IMR-90 (cell line): ENCODE results near the gene MTMR4. TPM values are rescaled to one million over a fixed set of nuclear protein-coding genes. Genes with fewer than 3 reads are reported as not detected.

ENCODE experiments used
- ATAC-seq: fragments of 200-7000 bp; cut with Tn5 transposase; 2 replicates; pipeline ENCODE4 v1.9.1; 2020; ENCODE audit warnings: low read depth, mild to moderate bottlenecking, moderate library complexity
- BruUV-seq: library from RNA; stranded (reverse); fragments of 400-500 nt; replicated peaks from 2 replicates; lab custom pipeline; 2021; lab: Mats Ljungman, UMichigan
- CTCF ChIA-PET: fragments of 300-600 bp; formaldehyde crosslinking; extraction: SDS; loops from one replicate; lab custom pipeline; 2021; ENCODE audit warnings: antibody characterized with exemption; lab: Yijun Ruan, JAX
- POLR2A ChIA-PET: fragments of 300-600 bp; sonication (Branson Sonifier 250); formaldehyde crosslinking; loops from one replicate; lab custom pipeline; 2022; ENCODE audit warnings: antibody characterized with exemption; ENCODE audit not compliant: unreplicated experiment; lab: Charles Lee
- DNase-seq: peaks from one replicate; pipeline ENCODE4 v3.0.0; 2013
- H2AFZ ChIP-seq: replicated peaks from 2 replicates; pipeline ENCODE3; 2013; ENCODE audit warnings: low read length, mild to moderate bottlenecking; ENCODE audit not compliant: poor library complexity
- H2AK5ac ChIP-seq: 2 replicates; pipeline ENCODE4 v1.6.1; 2013; ENCODE audit warnings: low read depth, low read length, inconsistent platforms
- H2AK9ac ChIP-seq: replicated peaks from 2 replicates; pipeline ENCODE3; 2013; ENCODE audit warnings: mild to moderate bottlenecking, low read depth, low read length, moderate library complexity; ENCODE audit not compliant: poor library complexity
- H2BK120ac ChIP-seq: 2 replicates; pipeline ENCODE4 v1.6.1; 2013; ENCODE audit warnings: low read depth, low read length, inconsistent platforms
- H2BK15ac ChIP-seq: 3 replicates; pipeline ENCODE4 v1.6.1; 2013; ENCODE audit warnings: low read depth, low read length, inconsistent platforms
- H2BK20ac ChIP-seq: 2 replicates; pipeline ENCODE4 v1.6.1; 2013; ENCODE audit warnings: low read depth, mild to moderate bottlenecking, inconsistent platforms, low read length, moderate library complexity
- H2BK5ac ChIP-seq: 2 replicates; pipeline ENCODE4 v1.6.1; 2013; ENCODE audit warnings: mild to moderate bottlenecking, low read depth, low read length, inconsistent platforms; ENCODE audit not compliant: poor library complexity, severe bottlenecking
- H3K14ac ChIP-seq: replicated peaks from 2 replicates; pipeline ENCODE4 v1.6.1; 2013; ENCODE audit warnings: low read depth, low read length, inconsistent platforms
- H3K18ac ChIP-seq: 2 replicates; pipeline ENCODE4 v1.6.1; 2013; ENCODE audit warnings: low read depth, low read length, control low read depth
- H3K23ac ChIP-seq: 2 replicates; pipeline ENCODE4 v1.6.1; 2013; ENCODE audit warnings: low read depth, low read length, inconsistent platforms
- H3K27ac ChIP-seq: 2 replicates; pipeline ENCODE4 v1.5.1; 2013; ENCODE audit warnings: mild to moderate bottlenecking, control low read depth, low read length; ENCODE audit not compliant: insufficient read depth
- H3K27me3 ChIP-seq: 2 replicates; pipeline ENCODE4 v1.6.1; 2013; ENCODE audit warnings: low read length; ENCODE audit not compliant: control insufficient read depth, insufficient read depth
- H3K36me3 ChIP-seq: 2 replicates; pipeline ENCODE4 v1.6.1; 2013; ENCODE audit warnings: low read length, mixed read lengths; ENCODE audit not compliant: control insufficient read depth, insufficient read depth
- H3K4ac ChIP-seq: 2 replicates; pipeline ENCODE4 v1.6.1; 2013; ENCODE audit warnings: low read depth, low read length, inconsistent platforms
- H3K4me1 ChIP-seq: 2 replicates; pipeline ENCODE4 v1.6.1; 2013; ENCODE audit warnings: low read length, mixed read lengths; ENCODE audit not compliant: control insufficient read depth, insufficient read depth
- H3K4me2 ChIP-seq: 2 replicates; pipeline ENCODE4 v1.6.1; 2013; ENCODE audit warnings: low read depth, mild to moderate bottlenecking, control low read depth, low read length, moderate library complexity
- H3K4me3 ChIP-seq: 2 replicates; pipeline ENCODE4 v1.5.1; 2013; ENCODE audit warnings: low read depth, mild to moderate bottlenecking, control low read depth, low read length, moderate library complexity; ENCODE audit not compliant: insufficient read depth
- H3K56ac ChIP-seq: 2 replicates; pipeline ENCODE4 v1.6.1; 2013; ENCODE audit warnings: low read length, inconsistent platforms; ENCODE audit not compliant: insufficient read depth; ENCODE audit errors: extremely low read depth
- H3K79me1 ChIP-seq, 2 experiments: 2 replicates each; pipeline ENCODE4 v1.6.1; 2013; ENCODE audit warnings: low read length in 2 of 2, inconsistent platforms in 1 of 2, low read depth in 1 of 2
- H3K9ac ChIP-seq: 2 replicates; pipeline ENCODE4 v1.6.1; 2013; ENCODE audit warnings: low read depth, low read length, control low read depth
- H3K9me1 ChIP-seq: 2 replicates; pipeline ENCODE4 v1.6.1; 2013; ENCODE audit warnings: low read length, inconsistent platforms; ENCODE audit not compliant: insufficient read depth
- H3K9me3 ChIP-seq: 2 replicates; pipeline ENCODE4 v1.6.1; 2013; ENCODE audit warnings: low read length; ENCODE audit not compliant: control insufficient read depth, insufficient read depth
- H4K20me1 ChIP-seq: 2 replicates; pipeline ENCODE4 v1.6.1; 2013; ENCODE audit warnings: low read length, inconsistent platforms; ENCODE audit not compliant: insufficient read depth
- H4K5ac ChIP-seq: 2 replicates; pipeline ENCODE4 v1.6.1; 2013; ENCODE audit warnings: mild to moderate bottlenecking, low read depth, low read length, control low read depth
- H4K8ac ChIP-seq, 2 experiments: 2 replicates each; pipeline ENCODE4 v1.6.1; 2013; ENCODE audit warnings: low read depth in 2 of 2, low read length in 2 of 2, control low read depth in 1 of 2, inconsistent platforms in 1 of 2
- H4K91ac ChIP-seq: 2 replicates; pipeline ENCODE4 v1.6.1; 2013; ENCODE audit warnings: low read depth, low read length, inconsistent platforms; ENCODE audit not compliant: insufficient read depth
- CHD1 ChIP-seq: IDR thresholded peaks from 2 replicates; pipeline ENCODE4 v1.6.1; 2012; ENCODE audit warnings: low read depth, low read length, improper control_type of control experiment
- CTCF ChIP-seq: conservative IDR thresholded peaks from 2 replicates; pipeline ENCODE4 v1.5.1; 2012; ENCODE audit warnings: mild to moderate bottlenecking, low read depth, low read length, improper control_type of control experiment
- MAFK ChIP-seq: IDR thresholded peaks from 2 replicates; pipeline ENCODE4 v1.6.1; 2012; ENCODE audit warnings: low read depth, low read length, improper control_type of control experiment
- MAZ ChIP-seq: IDR thresholded peaks from 2 replicates; pipeline ENCODE4 v1.6.1; 2012; ENCODE audit warnings: low read depth, mild to moderate bottlenecking, low read length, improper control_type of control experiment, moderate library complexity, borderline replicate concordance
- NFE2L2 ChIP-seq: fragments of 150-350 bp; IDR thresholded peaks from 2 replicates; pipeline ENCODE4 v1.6.1; 2016; ENCODE audit warnings: low read depth, mild to moderate bottlenecking, low read length
- POLR2A ChIP-seq: IDR thresholded peaks from 2 replicates; pipeline ENCODE4 v1.6.1; 2012; ENCODE audit warnings: mild to moderate bottlenecking, low read depth, low read length
- RFX5 ChIP-seq: IDR thresholded peaks from 2 replicates; pipeline ENCODE4 v1.8.0; 2012; ENCODE audit warnings: low read depth, mild to moderate bottlenecking, low read length, moderate library complexity
- USF2 ChIP-seq: fragments of 150-350 bp; IDR thresholded peaks from 2 replicates; pipeline ENCODE4 v1.6.1; 2017; ENCODE audit warnings: mild to moderate bottlenecking, antibody characterized with exemption, low read length, low read depth
- whole genome bisulfite sequencing, 2 experiments: methylation state at CpG; one replicate each; pipeline versions ENCODE4 v1.1.5 to v1.1.7; 2013; ENCODE audit warnings: missing lambda C conversion rate in 2 of 2; ENCODE audit not compliant: insufficient read length in 1 of 2; ENCODE audit errors: extremely low coverage in 2 of 2; 5-methylcytosine and 5-hydroxymethylcytosine counted together
- dilution Hi-C: fragments of 300-500 bp; cut with HindIII; formaldehyde crosslinking; loops from one replicate; pipeline ENCODE4 v1.14.3; 2018; ENCODE audit warnings: low sequenced_read_pairs; ENCODE audit not compliant: unreplicated experiment
- in situ Hi-C: fragments of 300-500 bp; cut with MboI; formaldehyde crosslinking; loops from 3 replicates; pipeline ENCODE4 v1.14.3; 2019; ENCODE audit warnings: low sequenced_read_pairs, inconsistent platforms, mixed read lengths
- intact Hi-C: fragments of 100-400 bp; cut with micrococcal nuclease; formaldehyde crosslinking; loops from 2 replicates; pipeline ENCODE4 v1.10.0; 2022
- polyA plus RNA-seq, 3 experiments: library from polyadenylated mRNA; depleted of rRNA; stranded (reverse); fragments of >200 nt; gene quantifications; 2 replicates each; pipeline ENCODE4 v1.2.3, GENCODE V29; 2012; ENCODE audit warnings: low replicate concordance in 1 of 3
- total RNA-seq: library from RNA; depleted of rRNA; stranded (reverse); fragments of >200 nt; gene quantifications from 2 replicates; pipeline ENCODE4 v1.2.3, GENCODE V29; 2012

Gene MTMR4
- total and polyA plus RNA-seq, 2 of the 4 experiments (the other 2 are of a cell fraction), result 13.2 to 42.5 TPM

GRCh38 chr17:58560511-58560910 is 46.1 kb upstream of the MTMR4 start (continued):
- TF ChIP-seq USF2, result no peak
- no peak for TF ChIP-seq POLR2A
- no peak for TF ChIP-seq NFE2L2

GRCh38 chr17:58557981-58558380 is 43.5 kb upstream of the MTMR4 start:
- H4K91ac ChIP-seq, result no peak overlapping the region
- no peak overlapping the region for H2BK5ac ChIP-seq
- no peak overlapping the region for H2BK15ac ChIP-seq
- ChIA-PET CTCF (no interaction called here), POLR2A (no interaction called here)
- DNase-seq, result no peak
- no peak overlapping the region for H3K23ac ChIP-seq
- H3K9me1 ChIP-seq, result no peaks in the 10 kb centered on the region
- intact Hi-C loops (no loop called here), in situ Hi-C loops (no loop called here), dilution Hi-C loops (no loop called here)
- no peaks in the 10 kb centered on the region for H3K4me1 ChIP-seq
- H3K27me3 ChIP-seq, result peaks cover 12% of the 10 kb centered on the region
- no peak overlapping the region for H2BK20ac ChIP-seq
- H2BK120ac ChIP-seq, result no peak overlapping the region
- H3K14ac ChIP-seq, result no peak overlapping the region
- no peak overlapping the region for H3K4me3 ChIP-seq
- no peak overlapping the region for H4K8ac ChIP-seq
- no peak overlapping the region for H3K18ac ChIP-seq
- H4K5ac ChIP-seq, result no peak overlapping the region
- no peak overlapping the region for H2AFZ ChIP-seq
- H3K9me3 ChIP-seq, result no peaks in the 10 kb centered on the region
- no TSS peak for BruUV-seq
- no peak overlapping the region for H3K4me2 ChIP-seq
- H2AK9ac ChIP-seq, result no peak overlapping the region
- no peaks in the 10 kb centered on the region for H4K20me1 ChIP-seq
- H3K9ac ChIP-seq, result no peak overlapping the region
- no peaks in the 10 kb centered on the region for H3K79me1 ChIP-seq
- ATAC-seq, result no peak
- H3K36me3 ChIP-seq, result no peaks in the 10 kb centered on the region
- no peak overlapping the region for H3K4ac ChIP-seq
- TF ChIP-seq MAFK (no peak), CTCF (no peak), NFE2L2 (no peak), POLR2A (no peak), RFX5 (no peak), MAZ (no peak), CHD1 (no peak), USF2 (no peak)
- H3K56ac ChIP-seq, result no peak overlapping the region
- no peak overlapping the region for H3K27ac ChIP-seq
- no peak overlapping the region for H2AK5ac ChIP-seq
- WGBS, 2 experiments, result no CpG with 5 or more reads among the region's 3 CpGs
